SH-SY5Y (cell line): ENCODE results near the gene NPHP4.

Source experiments
- GATA2 ChIP-seq: IDR thresholded peaks from 2 replicates; pipeline ENCODE4 v1.6.1; 2011; ENCODE audit warnings: mild to moderate bottlenecking, low read depth, low read length
- GATA3 ChIP-seq: IDR thresholded peaks from 2 replicates; pipeline ENCODE4 v1.6.1; 2011; ENCODE audit warnings: low read depth, mild to moderate bottlenecking, low read length, moderate library complexity

DNA sequence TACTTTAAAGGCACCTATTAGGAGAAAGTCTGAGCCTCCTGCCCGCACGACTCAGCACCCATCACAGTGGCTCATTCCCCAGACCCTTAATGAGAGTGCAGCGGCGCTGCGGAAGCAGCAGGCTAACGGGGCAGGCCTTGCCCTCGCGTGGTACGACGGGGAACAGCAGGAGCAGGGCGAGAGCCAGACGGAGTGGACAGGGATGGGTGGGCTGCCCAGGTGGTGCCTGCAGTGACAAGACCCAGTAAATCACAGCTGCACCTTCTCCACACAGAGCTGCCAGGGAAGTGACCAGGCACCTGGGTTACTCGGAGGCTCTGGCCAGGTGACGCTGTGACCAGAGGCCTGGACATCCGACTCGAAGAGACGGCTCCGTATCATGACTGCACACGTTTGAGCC, 131.9 kb downstream of the NPHP4 start:
- no peak for TF ChIP-seq GATA2
- no peak for TF ChIP-seq GATA3
